Measurements from ENCODE around the gene TBCA.
"Not testable (repeated sequence)": the region's sequence is repeated elsewhere in the genome, so short reads cannot be mapped to it uniquely, and the experiment has no call there.

The TBCA gene

DNA sequence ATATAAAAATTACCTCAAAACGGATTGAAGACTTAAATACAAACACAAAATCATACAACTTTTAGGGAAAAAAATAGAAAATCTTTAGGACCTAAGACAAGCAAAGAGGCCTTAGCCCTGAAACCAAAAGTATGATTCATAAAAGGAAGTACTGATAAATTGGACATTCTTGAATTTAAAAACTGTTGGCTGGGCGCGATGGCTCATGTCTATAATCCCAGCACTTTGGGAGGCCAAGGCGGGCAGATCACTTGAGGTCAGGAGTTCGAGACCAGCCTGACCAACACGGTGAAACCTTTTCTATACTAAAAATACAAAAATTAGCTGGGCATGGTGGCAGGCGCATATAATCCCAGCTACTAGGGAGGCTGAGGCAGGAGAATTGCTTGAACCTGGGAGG lies 76.6 kb downstream of the TBCA start:
- not testable (repeated sequence) for DNase-seq

DNA sequence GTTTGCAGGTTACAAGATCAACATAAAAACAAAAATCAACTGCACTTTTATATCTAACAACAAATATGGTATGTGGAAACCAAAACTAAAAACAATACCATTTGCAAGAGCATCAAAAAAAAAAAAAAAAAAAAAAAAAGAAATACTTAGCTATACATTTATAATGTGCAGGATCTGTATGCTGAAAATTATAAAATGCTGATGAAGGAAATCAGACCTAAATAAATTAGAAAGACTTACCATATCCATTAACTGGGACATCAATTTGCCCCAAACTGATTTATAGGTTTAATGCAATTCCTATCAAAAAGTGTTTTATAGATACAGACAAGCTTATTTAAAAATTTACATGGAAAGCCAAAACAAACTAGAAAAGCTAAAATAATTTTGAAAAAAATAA lies 77.2 kb downstream of the TBCA start:
- no peak for DNase-seq

DNA sequence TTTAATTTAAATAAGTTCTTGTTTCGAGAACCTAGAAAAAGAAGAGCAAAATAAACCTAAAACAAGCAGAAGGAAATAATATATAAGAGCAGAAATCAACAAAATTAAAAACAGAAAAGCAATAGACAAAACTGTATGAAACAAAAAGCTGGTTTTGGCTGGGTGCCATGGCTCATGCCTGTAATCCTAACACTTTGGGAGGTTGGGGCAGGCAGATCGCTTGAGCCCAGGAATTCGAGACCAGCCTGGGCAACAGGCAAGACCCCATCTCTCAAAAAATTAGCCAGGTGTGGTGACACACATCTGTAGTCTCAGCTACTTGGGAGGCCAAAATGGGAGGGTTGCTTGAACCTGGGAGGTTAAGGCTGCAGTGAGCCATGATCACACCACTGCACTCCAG lies 78.4 kb downstream of the TBCA start:
- no peak for DNase-seq

DNA sequence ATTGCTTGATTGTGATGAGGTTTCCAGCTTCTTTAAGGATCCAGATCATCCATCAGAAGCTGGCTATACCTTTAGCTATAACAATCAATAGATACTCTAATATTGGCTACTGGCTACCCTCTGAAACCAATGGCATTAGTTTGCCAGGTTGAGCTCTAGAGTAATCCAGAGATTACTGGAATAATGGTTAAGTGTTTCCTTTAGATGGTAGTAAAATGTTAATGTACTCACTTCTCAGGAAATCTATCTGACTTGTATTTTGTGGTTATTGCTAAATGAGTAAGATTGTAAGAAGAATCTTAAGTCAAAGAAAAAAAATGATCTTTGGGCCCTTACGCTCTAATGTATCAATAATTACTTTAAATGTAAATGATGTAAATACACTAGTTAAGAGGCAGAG lies 80.0 kb downstream of the TBCA start:
- no peak for DNase-seq

DNA sequence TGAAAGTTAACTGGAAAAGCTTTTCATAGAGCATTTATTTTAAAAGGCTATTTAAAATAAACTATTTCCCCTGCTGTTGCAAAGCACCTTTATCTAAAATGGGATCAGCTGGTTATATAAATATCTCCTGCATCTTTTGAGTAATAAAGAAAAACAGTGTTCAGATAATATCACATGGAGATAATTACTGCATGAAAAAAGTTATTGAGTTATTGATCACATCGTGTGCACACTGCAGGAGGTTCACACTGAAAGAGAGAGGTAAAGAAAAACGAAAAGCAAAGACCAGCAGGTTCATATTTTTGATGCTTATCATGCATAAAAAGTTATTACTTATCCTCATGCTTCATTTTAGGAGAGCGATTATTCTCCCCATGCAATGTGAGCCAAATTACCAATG lies 82.2 kb downstream of the TBCA start:
- no peak for DNase-seq

DNA sequence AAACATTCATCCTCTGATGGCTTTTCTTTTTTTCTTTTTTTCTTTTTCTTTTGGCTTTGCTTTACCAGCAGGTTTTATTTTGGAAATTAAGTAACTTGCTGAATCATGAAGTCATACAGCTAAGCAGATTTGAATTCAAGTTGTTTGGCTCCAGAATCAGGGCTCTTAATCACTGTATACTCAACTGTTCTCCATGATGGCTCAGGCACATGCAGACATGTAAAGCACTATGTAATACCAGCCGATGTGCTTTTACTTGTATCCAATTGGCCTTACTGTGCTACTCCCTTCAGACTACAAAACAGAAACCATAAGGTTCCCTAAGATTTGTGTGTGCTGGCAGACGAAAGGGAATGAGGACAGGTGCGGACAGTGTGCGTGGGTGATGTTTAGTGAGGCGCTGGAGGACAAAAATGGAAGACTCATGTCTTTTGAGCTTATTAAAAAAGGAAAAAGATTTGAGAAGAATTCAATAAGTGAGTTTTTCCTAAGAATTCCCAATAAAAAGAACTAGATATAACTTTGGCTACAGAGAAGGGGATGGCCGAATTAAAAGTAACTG lies 92.9 kb downstream of the TBCA start:
- no peak for DNase-seq

DNA sequence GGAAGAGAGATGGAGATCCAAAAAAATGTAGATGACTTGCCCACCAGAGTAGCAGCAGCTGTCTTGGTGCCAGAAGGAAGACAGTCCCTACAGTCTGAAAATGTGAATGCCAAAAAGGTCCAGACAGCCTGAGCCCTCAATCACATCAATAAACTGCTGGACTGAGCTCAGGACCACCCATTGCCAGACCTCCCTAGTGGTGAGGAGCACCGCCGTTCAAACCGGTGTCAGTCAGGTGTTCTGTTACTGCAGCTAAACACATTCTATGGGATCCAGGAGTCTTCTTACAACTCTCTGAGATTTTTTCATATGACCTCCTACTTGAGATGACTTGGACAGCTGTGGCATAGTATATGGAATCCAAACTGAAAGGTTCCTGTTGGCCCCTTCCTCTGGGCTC lies 105.6 kb downstream of the TBCA start:
- no peak for DNase-seq

DNA sequence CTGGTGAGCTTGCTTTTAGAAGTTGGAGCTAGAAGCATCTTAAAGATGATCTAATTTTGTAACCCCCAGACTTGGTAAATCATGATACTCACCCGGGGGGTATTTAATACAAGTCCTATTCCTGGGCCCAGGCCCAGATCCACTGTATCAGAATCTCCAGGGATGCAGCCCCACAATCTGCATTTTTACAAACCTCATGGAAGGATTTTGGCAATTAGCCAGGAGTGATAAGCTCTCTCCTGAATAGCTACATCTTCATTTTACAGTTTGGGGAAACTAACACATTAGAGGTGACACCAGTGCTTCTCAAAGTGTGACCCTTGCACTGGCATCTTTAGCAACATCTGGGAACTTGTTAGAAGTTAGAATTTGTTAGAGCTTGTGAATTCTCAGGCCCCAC lies 106.5 kb downstream of the TBCA start:
- no peak for DNase-seq

DNA sequence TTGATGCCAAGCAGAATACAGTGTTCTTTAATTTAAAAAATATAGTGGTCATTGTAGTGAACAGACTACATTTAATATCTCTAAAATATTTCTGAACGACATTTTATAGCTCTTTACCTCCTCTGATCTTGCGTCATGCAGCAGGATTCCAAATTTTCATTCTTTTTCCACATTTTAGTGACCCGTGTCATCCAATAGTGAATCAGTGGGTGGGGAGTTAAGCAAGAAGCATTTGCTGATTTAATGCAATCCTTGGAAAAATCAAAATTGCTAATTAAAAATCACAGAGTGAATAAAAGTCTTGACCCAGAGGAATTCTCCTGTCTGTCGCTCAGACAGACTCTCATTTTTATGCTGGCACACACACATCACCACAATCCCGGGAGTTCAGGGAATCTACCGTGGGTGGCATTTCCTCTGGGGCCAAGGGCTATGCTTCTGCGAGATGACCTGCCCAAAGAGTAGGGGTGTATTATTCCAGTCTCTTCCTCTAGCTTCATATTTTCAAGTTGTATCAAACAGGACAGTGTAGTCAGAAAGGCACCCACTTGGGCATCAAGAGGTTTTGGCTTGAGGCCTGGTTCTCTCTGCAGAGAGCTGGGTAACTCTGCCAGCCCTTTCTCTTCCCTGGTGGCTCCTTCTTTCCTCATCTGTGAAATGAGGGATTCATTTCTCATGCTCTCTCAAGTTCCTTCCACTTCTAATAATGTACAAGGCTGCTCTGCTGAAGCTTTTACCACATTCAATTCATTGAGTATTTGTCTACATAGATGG lies 112.9 kb downstream of the TBCA start:
- DNase-seq = no peak

DNA sequence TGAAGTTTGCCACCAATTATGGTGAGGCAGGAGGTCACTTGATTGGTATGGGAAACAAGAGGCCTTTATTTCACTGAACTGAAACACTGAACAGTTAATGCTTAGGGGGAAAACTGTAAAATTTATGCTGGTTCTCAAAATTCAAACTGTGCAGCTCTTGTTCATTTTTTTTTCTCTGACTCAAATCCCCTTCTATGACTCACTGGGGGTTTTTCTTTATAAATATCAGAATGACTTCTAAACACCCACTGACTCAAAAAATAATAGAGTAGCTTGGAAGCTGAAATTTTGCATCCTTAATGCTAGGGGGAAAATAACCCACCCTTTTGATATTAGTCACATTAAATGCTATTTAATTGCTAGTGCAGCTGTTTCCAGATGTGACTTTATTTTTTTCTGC lies 113.5 kb downstream of the TBCA start:
- DNase-seq = no peak

DNA sequence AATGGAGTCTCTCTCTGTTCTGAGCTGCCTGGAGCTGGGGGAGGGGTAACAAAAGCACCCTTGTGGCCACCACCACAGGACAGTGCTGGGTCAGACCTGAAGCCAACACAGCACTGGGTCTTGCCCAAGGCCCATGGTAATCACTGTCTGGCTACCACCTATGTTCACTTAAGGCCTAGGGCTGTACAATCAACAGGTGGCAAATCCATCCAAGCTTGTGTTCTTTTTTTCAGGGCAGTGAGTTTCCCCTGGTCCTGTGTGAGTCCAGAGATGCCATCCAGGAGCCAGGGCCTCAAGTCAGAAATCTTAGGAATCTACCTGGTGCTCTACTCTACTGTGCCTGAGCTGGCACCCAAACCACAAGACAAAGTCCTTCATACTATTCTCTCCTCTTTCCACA lies 117.5 kb downstream of the TBCA start:
- no peak for DNase-seq

DNA sequence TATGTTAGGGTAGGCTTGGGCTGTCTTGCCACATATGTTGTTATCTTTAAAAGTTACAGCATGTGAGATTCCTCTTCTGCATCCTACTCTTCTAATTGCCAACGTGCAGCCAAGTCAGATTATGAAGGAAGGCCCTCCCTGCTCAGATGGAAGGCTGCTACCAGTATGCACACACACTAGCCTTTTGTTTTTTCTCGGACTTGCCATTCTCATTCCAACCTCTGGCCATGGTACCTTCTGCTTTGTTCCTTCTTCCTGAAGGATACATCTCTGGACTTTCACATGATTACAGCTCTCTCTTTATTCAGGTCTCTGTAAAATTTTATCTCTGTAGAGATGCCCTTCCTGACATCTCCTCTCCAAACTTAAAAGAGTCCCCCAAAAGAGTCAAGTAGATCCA lies 124.8 kb downstream of the TBCA start:
- no peak for DNase-seq

DNA sequence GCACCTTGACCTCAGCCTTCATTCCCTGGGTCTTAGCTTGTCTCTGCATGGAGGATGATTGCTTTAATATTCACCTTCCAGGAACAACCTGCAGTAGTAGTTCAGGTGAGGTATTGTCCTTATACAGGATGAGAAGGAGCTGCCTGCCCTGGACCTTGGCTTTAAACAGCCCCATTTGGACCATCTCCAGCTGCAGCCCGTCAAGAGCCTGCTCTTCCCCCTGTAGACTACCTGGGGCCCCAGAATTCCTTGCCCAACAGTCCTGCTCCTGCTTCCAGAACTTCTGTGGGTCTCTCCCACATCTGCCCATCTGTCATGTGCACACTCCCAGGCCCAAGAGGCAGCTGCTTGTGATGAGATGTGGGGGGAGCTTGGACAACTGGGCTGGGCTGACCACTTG lies 125.5 kb downstream of the TBCA start:
- no peak for DNase-seq

DNA sequence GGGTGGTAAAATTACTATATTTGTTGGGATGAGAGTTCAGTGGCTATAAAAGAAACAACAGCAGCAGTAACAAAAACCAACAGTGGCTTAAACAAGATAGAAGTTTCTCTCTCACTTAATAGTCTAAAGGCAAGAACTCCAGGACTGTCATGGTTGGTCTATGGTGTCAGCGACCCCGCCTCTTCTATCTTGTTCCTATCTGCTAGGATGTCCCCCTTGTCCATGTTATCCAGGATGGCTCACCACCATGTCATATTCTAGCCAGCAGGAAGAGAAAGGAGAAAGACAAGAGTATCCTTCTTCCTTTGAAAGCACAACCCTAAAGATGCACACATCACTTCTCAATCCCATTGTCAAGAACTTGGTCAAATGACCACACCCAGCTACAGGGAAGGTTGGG lies 126.4 kb downstream of the TBCA start:
- no peak for DNase-seq

DNA sequence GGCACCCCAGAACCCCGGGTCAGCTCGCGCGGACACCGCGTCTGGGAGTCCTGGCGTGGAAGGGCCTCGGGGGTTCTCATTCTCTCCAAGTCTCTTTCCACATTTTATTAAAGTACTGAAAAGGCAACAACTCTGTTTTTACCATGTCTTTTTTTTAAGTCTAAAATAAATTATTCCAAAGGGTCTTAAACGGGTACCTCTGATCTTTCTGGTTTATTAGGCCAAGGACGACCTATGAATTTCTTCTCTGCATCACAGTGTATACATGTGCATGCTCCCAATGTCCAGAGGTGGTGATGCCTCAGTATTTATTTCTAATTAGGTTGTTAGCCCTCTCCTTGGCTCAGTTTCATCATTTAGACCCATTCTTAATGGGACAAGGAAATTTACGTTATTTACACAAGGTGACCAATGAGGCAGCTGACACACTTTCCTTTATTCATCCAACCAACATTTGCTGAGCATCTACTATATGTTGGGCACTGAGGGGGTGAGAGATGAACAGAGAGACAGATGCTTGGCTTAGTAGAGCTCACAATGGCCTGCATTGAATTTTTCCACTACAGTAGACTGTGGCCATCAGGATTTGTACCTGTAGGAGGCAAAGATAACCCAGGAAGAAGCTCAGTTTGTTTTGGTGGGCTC lies 130.0 kb downstream of the TBCA start:
- DNase-seq = no peak

DNA sequence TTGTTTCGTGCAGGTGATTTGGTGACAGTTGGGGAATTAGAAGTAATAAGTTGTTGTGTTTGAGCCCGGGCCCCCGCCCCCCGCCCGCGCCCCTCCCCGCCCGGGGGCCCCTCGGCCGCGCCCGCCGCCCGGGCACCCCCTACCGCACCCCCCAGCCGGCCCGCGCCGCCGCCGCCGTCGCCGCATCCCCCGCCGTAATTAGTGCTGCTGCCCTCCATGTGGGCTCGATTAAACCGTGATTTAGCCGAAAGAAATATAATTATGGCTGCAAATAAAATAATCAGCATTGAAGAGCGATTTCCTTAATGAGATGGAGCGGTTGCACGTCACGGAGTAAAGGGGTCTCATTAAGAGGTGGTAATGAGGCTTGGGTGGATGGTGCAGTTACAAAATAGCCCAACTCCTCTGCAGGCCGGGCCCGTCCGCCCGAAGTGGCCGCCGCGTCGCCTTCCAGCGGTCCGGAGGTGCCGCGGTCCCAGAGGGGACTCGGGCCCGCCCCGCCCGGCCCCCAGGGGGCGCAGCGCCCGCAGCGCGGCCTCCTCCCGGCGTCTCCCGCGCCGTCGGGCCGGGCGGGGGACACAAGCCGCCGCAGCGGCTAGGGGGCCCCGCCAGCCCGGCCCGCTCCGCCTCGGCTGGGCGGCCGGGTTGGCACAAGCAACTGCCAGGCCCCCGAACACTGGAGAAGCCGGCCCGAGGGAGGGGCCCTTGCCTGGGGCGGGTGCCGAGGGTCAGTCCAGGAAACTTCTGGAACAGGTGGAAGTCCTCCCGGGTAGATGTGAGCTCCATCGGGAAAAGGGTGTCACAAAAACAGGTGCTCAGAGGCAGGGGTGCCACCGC lies 130.8 kb downstream of the TBCA start:
- DNase-seq = peak; percentile 30 to 64

DNA sequence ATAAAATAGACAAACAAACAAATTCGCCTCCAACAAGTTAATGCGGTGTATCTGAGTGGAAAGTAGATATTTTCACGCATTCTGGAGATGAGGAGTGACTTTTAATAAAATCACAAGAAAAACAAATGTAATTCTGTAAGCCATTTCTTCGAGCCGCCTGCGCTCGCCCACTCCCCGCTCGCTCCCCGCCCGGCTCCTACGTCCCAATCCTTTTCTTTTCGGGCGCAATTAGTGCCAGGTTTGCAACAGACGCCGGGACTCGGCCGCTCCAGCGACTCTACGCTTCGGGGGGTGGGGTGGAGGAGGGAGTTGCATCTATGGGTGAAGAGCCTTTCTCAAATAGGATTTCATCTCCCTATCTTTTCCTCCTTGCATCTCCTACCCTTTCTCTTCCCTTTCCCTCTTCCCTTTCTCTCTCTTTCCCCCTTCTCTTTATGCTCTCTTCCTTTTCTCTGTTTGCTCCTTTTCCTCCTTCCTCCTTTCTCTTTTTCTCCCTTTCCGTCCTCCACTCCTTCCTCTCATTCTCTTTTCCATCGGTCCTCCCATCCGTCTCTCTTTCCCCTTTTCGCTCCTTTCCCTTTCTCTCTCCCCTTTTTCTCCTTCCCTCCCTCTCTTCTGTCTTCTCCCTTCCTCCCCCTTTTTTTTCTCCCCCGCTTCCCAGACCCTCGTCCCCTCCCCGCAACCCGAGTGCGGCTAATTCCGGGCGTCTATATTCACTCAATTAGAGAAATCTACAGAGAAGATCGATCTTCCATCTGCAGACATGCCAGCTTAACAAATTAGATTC lies 131.6 kb downstream of the TBCA start:
- peak; percentile 68 to 72 for DNase-seq

DNA sequence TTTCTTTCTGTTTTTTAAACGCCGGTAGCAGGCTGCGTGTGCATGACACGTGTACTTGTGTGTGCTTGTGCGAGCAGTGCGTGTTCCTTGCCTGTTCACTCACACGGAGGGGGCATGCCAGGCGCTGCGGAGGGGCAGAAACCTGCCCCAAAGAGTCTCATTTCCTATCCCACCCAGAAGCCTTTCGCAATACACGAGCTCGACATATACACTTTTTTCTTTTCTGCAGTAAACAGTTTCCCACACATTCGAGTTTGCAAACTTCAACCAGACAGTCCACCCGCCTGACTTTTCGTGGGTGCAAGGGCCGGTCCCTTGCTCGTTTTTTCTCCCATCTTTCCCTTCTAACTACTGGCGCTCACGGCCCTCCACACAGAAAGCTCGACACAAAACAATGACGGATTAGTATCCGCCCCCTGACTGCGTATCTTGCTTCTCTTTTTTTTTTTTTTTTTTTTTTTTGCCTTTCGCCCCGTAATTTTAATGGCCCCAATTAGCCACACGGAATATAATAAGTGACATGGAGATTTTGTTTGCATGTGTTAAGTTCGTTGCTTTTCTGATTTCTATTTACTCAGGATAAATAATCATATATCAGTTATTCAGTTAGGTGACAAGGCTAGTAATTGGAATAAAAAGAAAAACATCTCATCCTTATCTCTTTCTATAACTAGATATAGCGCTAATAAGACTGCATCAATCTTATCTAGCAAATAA lies 132.3 kb downstream of the TBCA start:
- DNase-seq = peak; percentile 31 to 36

DNA sequence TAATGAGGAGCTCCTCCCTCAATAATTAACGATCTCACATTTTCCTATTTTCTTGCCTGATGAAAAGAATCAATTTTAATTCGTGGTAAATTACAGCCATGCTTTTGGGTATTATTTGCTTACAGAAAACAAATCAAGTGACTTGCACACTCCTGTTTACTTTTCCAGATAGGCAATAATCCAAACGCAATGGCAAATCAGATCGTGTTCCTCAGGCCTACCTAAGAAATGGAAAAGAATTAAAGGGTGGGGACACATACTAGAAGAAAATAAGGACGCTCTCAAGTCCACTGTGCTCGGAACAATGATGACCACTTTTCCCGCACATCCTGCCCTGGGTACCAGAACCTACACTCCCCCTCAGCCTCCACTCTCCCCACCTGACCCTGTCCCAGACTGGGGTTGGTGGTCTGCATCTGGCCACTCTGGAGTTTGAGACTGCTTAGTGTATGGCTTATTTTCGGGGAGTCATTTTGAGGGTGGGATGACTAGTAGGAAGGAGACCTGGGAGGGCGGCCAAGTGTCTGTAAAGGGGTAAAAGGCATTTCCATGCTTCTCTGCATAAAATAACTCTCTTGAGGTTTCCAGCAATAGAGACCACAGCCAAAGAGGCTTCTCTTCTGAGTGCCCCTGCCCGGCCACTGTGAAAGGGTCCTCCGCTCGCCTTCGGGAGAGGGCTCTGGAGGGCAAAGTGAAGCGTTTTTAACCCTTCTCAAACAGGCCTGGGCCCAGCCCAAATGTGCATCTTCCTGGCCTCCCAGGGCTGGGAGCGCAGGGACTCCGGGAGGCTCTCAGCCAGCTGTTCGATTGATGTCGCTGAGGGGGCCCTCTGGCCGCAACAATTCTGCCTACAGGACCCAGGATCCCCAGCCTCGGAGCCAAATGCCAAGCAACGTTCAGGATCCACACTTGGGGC lies 133.1 kb downstream of the TBCA start:
- peak; percentile 15 to 77 for DNase-seq

DNA sequence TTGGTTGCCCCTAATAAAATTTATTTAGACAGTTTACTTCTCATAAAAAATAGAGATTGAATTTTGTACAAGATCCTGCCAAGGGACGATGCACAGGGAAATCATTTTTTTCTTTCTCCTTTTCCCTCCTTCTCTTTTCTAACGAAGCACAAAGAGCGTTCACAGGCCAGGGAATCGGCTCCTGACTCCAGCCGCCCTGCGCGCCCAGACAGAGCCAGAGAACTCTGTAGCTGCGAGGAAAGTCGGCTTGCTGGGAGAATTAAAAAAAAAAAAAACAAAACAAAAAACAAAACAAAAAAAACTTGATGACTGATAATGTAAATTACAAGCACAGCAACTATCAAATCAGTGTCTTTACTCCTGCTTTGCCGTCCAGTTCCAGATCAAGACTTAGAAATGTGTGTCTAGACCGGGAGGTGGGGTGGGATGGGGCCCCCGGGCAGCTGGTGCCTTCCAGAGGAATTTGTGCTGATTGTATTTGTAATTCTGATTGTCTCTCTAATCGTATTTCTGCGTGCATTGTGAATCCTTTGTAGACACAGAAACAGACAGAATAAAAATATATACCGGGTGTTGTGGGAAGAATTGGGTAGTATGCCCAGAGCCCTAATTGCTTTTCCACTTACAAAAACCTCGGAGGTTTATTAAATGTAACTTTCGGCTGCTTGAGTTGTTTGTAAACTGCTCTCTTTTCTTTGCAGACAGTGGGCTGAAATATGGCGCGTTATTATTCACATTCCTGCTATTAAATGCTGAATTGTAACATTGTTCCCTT lies 134.0 kb downstream of the TBCA start:
- peak in 1 of 2 experiments; percentile 53 for DNase-seq
